ENCODE measurements around the gene KCNB1.
"Not testable (repeated sequence)": the region's sequence is repeated elsewhere in the genome, so short reads cannot be mapped to it uniquely, and the experiment has no call there.

KCNB1 gene

DNA sequence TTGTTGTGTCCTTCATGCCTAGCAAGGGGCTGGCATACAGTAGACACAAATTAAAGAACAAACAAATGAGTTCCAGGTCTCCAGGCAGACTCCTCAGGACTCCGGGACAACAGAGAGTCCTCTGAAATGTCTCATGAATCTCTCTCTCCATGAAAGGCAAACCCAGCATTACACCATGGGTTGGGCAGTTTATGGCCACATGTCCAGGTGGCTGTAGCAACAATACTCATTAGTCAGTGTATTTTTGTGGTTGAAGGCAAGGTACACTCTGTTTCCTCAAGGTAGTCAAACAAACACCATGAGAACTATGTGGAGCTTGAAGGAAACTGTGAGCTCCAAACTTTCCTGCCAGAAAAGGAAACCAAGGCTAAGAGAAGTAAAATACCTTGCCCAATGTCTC, 62.2 kb downstream of the KCNB1 start:
- Mint-ChIP-seq H3K27me3 (peaks cover 3% of the 10 kb centered on the region), H3K9me3 (ENCODE audit: low read depth) (no peaks in the 10 kb centered on the region), H3K27ac (no peak overlapping the region), H3K4me1 (ENCODE audit: low read depth) (no peaks in the 10 kb centered on the region), H3K4me3 (no peak overlapping the region), H3K36me3 (no peaks in the 10 kb centered on the region)

DNA sequence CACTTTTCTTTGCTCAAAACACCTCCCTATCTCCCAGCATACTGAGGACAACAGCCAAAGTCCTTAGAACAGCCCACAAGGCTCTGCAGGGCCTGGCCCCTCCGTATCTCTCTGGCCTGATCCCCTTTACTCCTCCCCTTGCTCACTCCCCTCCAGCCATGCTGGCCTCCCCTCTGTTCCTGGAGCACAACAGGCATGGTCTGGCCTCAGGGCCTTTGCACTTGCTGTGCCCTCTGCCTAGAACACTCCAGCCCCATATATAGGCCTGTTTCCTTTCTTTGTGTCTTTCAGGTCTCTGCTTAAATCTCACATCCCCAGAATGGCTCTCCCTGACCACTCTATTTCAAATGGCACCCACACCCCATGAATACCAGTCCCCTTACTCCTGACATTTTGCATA, 62.7 kb downstream of the KCNB1 start:
- H3K4me3 Mint-ChIP-seq = no peak overlapping the region
- no peaks in the 10 kb centered on the region for H3K4me1 Mint-ChIP-seq (ENCODE audit: low read depth)
- H3K27ac Mint-ChIP-seq = no peak overlapping the region
- no peaks in the 10 kb centered on the region for H3K36me3 Mint-ChIP-seq
- H3K9me3 Mint-ChIP-seq (ENCODE audit: low read depth) = no peaks in the 10 kb centered on the region
- peaks cover 3% of the 10 kb centered on the region for H3K27me3 Mint-ChIP-seq

DNA sequence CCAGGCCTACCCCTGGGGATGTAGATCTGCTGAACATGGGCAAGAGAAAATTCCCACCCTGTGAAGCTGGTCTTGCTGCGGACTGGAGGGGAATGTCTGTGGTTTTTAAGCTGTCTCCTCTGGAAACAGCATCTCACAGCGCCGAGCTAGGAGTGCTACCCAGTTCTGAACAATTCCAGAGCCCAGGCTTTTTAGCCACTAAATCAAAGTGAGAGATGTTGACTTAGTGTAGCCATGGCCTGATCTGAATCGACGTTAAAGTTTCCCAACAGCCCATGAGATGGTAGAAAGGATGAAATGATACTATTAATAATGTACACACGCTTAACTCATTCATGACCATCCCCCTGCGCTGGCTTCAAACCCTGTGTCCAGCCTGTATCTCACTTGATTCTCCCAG, 63.7 kb downstream of the KCNB1 start:
- H3K27me3 Mint-ChIP-seq = peaks cover 4% of the 10 kb centered on the region
- H3K9me3 Mint-ChIP-seq (ENCODE audit: low read depth) = no peaks in the 10 kb centered on the region
- no peaks in the 10 kb centered on the region for H3K36me3 Mint-ChIP-seq
- H3K27ac Mint-ChIP-seq = no peak overlapping the region
- no peak overlapping the region for H3K4me3 Mint-ChIP-seq
- H3K4me1 Mint-ChIP-seq (ENCODE audit: low read depth) = no peaks in the 10 kb centered on the region

DNA sequence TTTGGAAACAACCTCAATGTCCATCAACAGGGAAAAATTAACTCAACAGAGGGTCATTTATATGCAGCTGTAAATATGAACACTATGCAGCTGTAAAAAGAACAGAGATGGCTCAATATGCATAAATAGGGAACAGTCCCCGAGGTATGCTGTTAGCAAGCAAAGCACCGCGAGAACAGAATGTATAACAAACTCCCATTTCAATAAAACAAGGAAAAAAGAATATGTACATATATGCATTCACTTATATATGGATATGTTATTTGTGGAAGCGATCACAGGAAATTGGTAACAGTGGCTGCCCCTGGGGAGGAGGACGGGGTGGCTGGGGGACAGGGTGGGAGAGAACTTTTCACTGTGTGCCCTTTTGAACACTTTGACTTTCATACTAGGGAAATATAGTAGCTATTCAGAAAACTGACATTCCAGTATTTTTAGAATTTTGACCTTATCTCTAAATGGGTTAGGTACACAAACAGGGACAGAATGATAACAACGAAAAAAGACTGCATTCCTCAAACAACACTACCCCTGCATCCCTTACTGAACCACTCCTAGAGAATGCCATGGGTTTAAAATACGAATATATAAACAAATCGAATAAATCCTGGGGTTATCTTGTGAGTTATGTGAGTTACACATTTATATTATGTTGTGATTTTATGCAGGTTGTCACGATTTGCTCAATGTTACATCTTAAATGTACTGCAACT, 64.5 kb downstream of the KCNB1 start:
- H3K4me1 Mint-ChIP-seq (ENCODE audit: low read depth) = no peaks in the 10 kb centered on the region
- H3K36me3 Mint-ChIP-seq = no peaks in the 10 kb centered on the region
- H3K27ac Mint-ChIP-seq = no peak overlapping the region
- peaks cover 5% of the 10 kb centered on the region for H3K27me3 Mint-ChIP-seq
- no peaks in the 10 kb centered on the region for H3K9me3 Mint-ChIP-seq (ENCODE audit: low read depth)
- no peak overlapping the region for H3K4me3 Mint-ChIP-seq

DNA sequence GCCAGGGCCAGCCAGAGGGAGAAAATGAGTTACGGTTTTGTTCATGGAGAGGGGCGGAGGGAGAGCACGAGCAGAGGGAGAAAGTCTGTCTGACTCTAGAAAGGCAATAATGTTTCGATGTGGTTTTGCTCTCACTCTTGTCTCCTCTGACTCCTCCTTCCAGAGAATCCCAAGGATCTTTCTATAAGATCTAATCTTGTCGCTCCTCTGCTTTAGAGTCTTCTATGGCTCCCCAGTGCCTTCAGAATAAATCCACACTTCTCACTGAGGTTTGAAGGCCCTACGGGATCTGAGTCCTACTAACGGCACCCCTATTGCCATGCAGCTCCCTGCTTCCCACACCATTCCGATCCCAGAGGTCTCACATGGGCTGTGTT, 66.8 kb downstream of the KCNB1 start:
- H3K27ac Mint-ChIP-seq = no peak overlapping the region
- H3K4me1 Mint-ChIP-seq (ENCODE audit: low read depth) = no peaks in the 10 kb centered on the region
- peaks cover 8% of the 10 kb centered on the region for H3K27me3 Mint-ChIP-seq
- no peaks in the 10 kb centered on the region for H3K36me3 Mint-ChIP-seq
- no peak overlapping the region for H3K4me3 Mint-ChIP-seq
- no peaks in the 10 kb centered on the region for H3K9me3 Mint-ChIP-seq (ENCODE audit: low read depth)

DNA sequence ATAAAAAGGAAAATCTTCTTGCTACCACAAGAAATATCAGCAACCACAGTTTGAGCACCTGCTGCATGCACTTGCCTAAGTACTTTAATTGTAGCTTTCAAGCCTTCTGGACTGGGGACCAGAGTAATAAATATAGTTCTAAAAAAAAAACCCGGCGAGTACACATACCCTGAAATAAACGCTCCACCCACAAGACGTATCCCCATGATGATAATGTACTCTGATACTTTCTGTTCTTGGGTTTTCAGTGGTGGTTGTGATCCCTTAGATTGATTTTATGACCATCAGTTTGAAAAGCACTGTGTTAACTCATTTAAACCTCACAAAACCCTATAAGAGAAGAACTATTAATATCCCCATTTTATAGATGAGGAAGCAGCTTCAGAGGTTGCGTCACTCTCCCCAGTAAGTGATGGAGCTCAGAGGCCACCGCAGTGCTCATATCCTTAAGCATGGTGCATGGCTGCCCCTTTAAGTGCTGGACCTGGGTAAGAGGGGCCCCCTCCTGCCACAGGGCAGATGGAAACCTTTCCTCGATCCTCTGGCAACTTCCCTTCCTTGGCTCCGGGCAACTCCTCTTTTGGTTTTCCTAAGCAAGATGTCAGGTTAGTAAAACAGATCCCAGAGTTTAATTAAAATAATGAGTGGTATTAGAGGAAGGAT, 67.3 kb downstream of the KCNB1 start:
- no peaks in the 10 kb centered on the region for H3K36me3 Mint-ChIP-seq
- no peak overlapping the region for H3K4me3 Mint-ChIP-seq
- H3K9me3 Mint-ChIP-seq (ENCODE audit: low read depth) = no peaks in the 10 kb centered on the region
- peaks cover 8% of the 10 kb centered on the region for H3K27me3 Mint-ChIP-seq
- H3K27ac Mint-ChIP-seq = no peak overlapping the region
- H3K4me1 Mint-ChIP-seq (ENCODE audit: low read depth) = no peaks in the 10 kb centered on the region

DNA sequence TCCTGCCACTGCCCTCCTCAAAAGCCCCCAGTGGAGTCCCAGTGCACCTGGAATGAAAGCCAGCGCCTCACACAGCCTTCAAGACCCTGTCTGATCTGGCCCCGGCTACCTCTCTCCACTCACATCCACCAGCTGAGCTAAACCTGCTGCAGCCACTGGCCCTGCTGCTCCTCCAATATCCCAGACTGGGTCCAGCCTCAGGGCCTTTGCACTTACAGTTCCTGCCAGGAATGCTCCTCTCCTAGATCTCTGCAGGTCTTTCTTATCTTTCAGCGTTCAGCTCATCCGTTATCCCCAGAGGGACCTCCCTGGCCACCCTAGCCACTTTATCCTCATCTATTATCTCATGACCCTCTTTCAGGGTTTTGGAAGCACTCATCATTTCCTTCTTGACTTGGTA, 68.8 kb downstream of the KCNB1 start:
- Mint-ChIP-seq H3K4me1 (ENCODE audit: low read depth) (no peaks in the 10 kb centered on the region), H3K9me3 (ENCODE audit: low read depth) (no peaks in the 10 kb centered on the region), H3K4me3 (no peak overlapping the region), H3K27me3 (peaks cover 8% of the 10 kb centered on the region), H3K36me3 (no peaks in the 10 kb centered on the region), H3K27ac (no peak overlapping the region)

DNA sequence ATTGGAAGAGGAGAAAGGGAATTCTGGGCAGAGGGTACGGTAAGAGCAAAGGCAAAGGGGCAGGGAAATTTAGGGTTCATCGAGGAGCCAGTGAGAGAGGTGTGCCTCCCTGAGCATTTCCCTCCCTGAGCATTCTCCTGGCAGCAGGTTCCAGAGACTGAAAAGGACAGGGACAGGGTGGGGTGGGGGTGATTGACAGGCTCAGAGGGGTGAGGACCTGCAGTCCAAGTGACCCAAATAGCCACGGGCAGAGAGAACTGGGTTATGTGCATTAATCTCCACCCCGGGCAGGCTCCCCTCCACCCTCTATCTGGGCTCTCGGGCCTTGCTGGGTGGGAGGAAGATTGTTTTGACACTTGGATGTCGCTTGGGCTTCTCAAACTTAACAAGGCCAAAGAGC, 69.5 kb downstream of the KCNB1 start:
- Mint-ChIP-seq H3K27ac (no peak overlapping the region), H3K36me3 (no peaks in the 10 kb centered on the region), H3K4me1 (ENCODE audit: low read depth) (no peaks in the 10 kb centered on the region), H3K4me3 (no peak overlapping the region), H3K27me3 (peaks cover 8% of the 10 kb centered on the region), H3K9me3 (ENCODE audit: low read depth) (no peaks in the 10 kb centered on the region)

DNA sequence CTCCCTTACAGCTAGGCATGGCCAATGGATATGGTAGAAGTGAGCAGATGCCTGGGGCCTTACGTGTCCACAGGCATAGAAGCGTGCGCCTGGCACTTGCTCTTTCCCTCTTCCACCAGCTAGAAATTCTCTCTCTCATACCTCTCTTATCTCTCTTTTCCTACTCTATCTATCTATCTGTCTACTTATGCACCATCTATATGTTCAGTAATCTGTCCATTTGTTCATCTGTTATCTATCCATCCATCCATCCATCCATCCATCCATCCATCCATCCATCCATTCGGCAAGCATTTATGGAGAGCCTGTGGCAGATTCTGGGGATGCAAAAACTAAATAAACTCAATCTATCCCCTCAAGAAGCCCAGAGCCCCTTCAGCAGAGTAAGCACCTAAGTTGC, 70.2 kb downstream of the KCNB1 start:
- H3K36me3 Mint-ChIP-seq = no peaks in the 10 kb centered on the region
- no peak overlapping the region for H3K4me3 Mint-ChIP-seq
- H3K9me3 Mint-ChIP-seq (ENCODE audit: low read depth) = no peaks in the 10 kb centered on the region
- no peak overlapping the region for H3K27ac Mint-ChIP-seq
- H3K27me3 Mint-ChIP-seq = peaks cover 8% of the 10 kb centered on the region
- no peaks in the 10 kb centered on the region for H3K4me1 Mint-ChIP-seq (ENCODE audit: low read depth)

DNA sequence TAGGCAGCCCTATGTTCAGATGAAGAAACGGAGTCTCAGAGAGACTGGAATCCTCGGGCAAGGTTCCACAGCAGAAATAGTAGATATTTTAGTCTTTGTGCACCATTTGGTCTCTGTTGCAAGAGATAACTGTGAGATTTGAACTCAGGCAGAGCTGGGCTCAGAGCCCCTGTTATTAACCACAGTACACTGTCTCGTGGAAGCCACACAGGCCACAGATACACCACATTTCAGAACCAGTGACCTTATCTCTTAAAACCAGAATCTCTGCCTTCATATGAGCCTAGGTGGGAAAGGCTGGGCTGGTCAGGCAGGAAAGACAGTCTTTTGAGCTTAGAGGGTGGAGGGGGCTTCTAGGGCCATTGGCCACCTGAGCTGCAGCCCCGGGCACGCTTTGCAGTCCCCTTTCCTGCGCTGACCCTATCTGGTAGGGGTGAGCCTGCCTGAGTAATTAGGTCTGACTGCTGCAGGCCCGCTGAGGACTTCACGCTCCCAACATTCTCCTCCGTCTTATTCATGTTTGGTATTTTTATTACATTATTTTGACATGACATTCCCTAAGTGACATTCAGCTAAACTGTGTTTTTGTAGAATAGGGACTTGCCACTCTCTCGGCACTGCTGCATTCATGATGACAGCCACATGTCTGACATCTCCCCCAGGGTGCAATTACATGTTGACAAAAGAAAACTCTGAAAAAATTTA, 71.1 kb downstream of the KCNB1 start:
- H3K27me3 Mint-ChIP-seq = peaks cover 8% of the 10 kb centered on the region
- H3K9me3 Mint-ChIP-seq (ENCODE audit: low read depth) = no peaks in the 10 kb centered on the region
- no peaks in the 10 kb centered on the region for H3K4me1 Mint-ChIP-seq (ENCODE audit: low read depth)
- no peak overlapping the region for H3K27ac Mint-ChIP-seq
- no peaks in the 10 kb centered on the region for H3K36me3 Mint-ChIP-seq
- H3K4me3 Mint-ChIP-seq = no peak overlapping the region

DNA sequence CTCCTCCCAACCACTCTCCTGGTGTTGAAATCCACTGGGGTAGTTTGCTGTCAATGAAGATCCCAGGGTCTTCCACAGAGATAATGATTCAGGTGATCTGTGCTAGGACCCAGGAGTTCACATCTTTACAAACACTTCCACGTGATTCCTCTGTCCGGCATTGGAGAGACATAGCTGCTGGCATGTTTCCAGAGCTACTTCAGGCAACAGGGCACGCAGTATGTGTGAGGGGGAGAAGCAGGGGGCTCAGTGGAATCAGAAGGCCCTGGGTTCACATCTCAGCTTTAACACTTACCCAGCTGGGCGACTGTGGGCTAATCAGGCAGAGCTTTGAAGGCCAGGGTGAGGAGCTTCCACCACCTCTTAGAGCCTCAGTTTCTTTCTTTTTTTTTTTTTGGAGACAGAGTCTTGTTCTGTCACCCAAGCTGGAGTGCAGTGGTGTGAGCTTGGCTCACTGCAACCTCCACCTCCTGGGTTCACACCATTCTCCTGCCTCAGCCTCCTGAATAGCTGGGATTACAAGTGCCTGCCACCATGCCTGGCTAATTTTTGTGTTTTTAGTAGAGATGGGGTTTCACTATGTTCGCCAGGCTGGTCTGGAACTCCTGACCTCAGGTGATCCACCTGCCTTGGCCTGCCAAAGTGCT, 72.4 kb downstream of the KCNB1 start:
- not testable (repeated sequence) for H3K27me3 Mint-ChIP-seq; H3K36me3 Mint-ChIP-seq; H3K27ac Mint-ChIP-seq; H3K9me3 Mint-ChIP-seq (ENCODE audit: low read depth); H3K4me1 Mint-ChIP-seq (ENCODE audit: low read depth); H3K4me3 Mint-ChIP-seq

DNA sequence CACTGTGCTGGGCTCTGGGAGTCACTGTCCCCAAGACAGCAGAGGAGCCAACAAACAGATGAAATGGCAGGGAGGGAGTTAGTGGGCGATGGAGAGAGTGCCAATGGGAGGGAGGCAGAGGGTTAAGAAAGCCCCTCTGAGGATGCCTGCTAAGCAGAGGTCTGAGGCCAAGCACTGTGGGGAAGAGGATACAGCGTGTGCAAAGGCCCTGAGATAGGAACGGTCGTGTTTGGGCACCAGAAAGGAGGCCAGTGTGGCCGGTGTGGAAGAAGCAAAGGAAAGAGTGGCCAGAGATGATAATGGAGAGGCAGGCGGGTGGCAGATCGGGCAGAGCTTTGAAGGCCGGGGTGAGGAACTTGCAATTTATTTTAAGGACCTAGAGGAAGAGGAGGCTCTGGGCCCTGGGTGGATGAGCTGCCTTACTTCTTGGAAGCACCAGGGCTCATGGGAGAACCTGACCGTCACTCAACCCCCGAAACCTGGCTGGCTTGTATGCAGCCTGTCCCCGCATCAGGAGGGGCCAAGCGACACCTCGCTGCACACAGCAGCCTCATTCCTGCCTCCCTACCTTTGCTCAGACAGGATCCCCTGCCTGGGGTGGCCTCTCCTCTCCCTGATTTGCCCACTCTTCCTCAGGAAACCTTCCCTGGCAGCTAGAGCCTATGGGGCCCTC, 73.0 kb downstream of the KCNB1 start:
- Mint-ChIP-seq H3K27me3 (peaks cover 9% of the 10 kb centered on the region), H3K9me3 (ENCODE audit: low read depth) (no peaks in the 10 kb centered on the region), H3K27ac (no peak overlapping the region), H3K4me1 (ENCODE audit: low read depth) (no peaks in the 10 kb centered on the region), H3K36me3 (no peaks in the 10 kb centered on the region), H3K4me3 (no peak overlapping the region)

DNA sequence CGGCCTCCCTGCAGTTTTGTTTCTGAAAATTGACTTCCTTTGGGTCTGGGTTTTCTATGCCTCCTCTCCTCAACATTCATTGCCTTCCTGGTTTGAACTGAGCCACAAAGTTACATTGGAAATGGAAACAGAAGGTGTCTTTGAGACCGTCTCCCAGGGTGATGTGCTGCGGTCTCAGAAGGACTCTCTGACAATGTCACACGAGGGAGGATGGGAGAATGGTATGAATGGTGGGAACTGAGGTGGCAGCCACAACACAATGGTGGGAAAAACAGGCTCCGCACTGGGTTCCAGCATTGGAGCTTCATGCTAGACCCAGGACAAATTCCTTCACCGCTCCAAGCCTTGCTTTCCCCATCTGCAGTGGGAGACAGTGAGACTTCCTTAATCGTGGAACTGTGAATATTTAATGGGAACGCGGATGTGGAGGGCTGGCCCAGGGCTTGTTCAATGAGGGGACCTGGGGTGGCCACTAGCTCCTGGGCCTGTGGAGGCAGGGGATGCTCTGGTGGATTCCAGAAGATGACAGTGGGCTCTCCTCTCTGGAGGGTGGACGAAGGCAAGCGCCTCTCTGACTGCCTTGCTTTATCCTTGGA, 73.9 kb downstream of the KCNB1 start:
- Mint-ChIP-seq H3K27ac (no peak overlapping the region), H3K9me3 (ENCODE audit: low read depth) (no peaks in the 10 kb centered on the region), H3K4me3 (no peak overlapping the region), H3K27me3 (peaks cover 5% of the 10 kb centered on the region), H3K4me1 (ENCODE audit: low read depth) (no peaks in the 10 kb centered on the region), H3K36me3 (no peaks in the 10 kb centered on the region)

DNA sequence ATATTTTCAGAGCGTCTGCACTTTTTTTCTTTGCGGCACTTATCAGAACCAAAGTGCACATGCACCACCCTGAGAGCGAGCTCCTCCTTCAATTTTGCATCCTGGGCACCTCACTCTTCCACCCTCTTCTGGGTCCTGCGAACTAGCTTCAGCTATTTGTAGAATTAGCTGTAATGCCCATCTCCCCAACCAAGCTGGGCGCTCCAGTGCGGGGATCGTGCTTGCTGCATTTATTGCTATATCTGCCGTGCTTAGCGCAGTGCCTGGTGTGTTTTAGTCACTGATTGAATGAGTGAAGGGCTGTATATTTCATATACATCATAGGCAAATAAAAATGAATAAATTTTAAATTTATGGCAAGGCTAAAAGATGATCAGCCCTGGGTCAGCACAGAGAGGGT, 75.8 kb downstream of the KCNB1 start:
- Mint-ChIP-seq H3K27me3 (peaks cover 3% of the 10 kb centered on the region), H3K9me3 (ENCODE audit: low read depth) (no peaks in the 10 kb centered on the region), H3K36me3 (no peaks in the 10 kb centered on the region), H3K27ac (no peak overlapping the region), H3K4me1 (ENCODE audit: low read depth) (no peaks in the 10 kb centered on the region), H3K4me3 (no peak overlapping the region)
